ENCODE results near the gene FOLR1.

FOLR1 gene

DNA sequence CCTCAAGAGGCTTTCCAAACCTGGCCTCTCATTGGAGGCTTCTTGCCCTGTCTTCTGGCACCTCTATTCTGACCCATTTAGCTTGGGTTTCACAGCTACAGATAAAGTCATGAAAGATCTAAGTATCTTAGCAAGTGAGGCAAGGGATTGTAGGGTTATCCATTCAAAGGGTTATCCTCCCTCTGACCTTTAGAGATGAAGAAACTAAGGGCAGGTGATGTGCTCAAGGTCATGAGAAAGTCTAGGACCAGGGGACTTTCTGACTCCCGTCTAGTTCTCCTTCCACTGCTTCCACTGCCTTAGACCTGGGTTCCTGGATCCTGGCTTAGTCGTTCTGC lies 44.8 kb downstream of the FOLR1 start:
- no peak for DNase-seq

DNA sequence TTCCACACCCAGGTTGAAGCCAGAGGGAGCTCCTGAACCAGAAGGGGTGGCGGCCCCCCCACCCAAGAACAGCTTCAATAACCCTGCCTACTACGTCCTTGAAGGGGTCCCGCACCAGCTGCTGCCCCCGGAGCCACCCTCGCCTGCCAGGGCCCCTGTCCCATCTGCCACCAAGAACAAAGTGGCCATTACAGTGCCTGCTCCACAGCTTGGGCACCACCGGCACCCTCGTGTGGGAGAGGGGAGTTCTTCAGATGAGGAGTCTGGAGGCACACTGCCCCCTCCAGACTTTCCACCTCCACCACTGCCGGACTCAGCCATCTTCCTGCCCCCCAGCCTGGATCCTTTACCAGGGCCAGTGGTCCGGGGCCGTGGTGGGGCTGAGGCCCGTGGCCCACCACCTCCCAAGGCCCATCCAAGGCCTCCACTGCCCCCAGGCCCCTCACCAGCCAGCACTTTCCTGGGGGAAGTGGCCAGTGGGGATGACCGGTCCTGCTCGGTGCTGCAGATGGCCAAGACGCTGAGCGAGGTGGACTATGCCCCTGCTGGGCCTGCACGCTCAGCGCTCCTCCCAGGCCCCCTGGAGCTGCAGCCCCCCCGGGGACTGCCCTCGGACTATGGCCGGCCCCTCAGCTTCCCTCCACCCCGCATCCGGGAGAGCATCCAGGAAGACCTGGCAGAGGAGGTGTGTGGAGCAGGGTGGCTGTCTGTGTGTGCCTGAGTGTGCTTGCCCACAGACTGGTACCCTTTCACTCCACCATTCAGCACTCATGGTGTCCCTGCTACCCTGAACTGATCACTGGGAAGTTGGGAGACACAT lies 45.4 kb downstream of the FOLR1 start:
- no peak for DNase-seq

DNA sequence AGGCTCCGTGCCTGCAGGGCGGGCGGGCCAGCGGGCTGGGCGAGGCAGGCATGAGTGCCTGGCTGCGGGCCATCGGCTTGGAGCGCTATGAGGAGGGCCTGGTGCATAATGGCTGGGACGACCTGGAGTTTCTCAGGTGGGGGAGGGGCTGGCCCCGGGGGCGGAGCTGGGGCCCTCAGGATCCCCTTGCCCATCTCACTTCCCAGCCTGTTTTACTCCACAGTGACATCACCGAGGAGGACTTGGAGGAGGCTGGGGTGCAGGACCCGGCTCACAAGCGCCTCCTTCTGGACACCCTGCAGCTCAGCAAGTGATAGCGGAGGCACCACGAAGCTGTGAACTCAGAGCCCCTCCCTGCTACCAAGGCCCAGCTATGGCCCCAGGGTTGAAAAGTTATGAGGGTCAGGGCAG lies 46.1 kb downstream of the FOLR1 start:
- no peak for DNase-seq

DNA sequence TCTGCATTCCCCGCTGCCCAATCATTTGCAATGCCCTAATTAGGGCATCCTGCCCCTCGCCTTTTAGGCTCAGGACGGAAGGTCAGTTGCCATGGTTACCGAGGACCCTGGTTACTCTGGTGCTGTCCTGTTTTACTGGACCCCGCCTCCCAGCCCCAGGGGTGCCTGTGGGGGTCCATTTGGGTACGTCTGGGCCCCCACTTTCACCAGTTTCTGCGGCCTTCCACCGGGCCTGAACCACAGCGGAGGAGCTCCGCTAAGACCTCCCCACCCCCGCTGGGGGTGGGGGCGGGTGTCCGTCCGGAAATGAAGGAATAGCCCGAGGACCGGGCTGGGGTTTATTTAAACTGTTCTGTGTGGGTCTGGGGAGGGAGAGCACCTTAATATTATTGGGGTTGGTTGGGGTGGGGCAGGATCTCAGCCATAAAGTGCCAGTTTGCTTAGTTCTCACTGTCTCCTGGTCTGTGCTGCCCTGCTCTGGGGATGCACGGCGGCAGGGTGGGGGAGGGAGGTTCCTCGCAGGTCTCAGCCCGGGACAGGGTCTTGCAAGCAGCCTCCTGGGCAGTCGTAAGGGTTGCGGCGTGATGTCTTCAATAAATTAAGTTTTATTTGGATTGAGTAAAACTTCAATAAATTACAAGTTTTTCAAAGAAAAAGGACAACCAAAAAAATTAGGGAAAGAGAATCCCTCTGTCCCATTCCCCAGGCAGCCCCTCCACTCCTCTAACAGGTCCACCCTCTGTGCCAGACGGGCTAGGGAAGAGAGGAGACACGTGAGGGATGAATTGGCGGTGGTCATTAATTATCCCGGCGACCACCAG lies 46.8 kb downstream of the FOLR1 start:
- no peak for DNase-seq

DNA sequence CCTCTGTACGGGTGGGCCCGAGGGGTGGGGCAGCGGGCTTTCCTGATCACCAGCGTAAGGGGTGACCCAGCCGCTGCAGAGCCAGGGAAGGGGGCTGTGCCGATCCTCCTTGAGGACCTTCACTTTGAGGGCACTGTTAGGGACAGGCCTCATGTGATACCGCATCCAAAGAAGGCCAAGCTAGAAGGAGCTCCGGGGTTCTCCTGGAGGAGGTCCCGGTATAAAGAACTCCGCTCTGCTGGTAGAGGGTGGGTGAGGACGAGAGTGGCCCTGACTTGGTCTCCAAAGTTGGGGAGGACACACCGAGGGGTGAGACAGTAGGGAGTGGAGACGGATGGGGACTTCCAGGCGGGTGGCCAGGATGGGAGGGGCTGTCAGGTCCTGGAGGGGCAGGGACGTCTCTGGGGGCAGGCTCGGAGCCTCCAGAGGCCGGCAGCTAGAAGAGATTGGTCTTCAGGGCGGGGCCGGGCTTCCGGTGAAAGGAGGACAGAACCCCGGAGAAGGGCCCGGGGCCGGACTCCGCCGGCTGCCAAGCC lies 47.4 kb downstream of the FOLR1 start:
- DNase-seq = no peak

DNA sequence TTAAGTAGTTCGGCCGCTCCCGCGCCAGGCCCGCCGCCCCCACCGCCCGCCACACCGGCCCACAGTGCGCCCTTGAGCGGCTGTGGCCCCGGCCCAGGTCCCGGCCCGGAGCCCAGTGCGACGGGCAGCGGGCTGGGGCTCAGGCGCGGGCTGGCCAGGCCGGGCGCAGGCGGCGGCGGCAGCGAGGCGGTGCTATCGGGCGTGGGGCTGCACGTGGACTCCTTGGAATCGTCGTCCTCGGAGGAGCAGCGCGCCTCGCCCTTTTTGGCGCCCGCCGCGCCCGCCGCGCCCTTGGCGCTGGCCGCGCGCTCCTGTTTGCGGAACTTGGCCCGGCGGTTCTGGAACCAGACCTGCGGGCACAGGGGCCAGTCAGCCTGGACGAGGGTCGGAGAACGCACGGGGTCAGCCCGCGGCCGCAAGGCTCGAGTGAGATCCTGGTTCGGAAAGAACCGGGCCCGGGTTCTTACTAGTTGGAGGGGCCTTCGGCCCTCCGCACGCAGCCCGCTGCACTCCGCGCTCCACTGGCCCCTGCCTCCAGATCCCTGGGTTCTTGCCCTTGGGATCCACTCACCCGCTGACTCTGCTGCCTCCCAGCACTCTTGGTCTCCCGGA lies 48.0 kb downstream of the FOLR1 start:
- no peak for DNase-seq

DNA sequence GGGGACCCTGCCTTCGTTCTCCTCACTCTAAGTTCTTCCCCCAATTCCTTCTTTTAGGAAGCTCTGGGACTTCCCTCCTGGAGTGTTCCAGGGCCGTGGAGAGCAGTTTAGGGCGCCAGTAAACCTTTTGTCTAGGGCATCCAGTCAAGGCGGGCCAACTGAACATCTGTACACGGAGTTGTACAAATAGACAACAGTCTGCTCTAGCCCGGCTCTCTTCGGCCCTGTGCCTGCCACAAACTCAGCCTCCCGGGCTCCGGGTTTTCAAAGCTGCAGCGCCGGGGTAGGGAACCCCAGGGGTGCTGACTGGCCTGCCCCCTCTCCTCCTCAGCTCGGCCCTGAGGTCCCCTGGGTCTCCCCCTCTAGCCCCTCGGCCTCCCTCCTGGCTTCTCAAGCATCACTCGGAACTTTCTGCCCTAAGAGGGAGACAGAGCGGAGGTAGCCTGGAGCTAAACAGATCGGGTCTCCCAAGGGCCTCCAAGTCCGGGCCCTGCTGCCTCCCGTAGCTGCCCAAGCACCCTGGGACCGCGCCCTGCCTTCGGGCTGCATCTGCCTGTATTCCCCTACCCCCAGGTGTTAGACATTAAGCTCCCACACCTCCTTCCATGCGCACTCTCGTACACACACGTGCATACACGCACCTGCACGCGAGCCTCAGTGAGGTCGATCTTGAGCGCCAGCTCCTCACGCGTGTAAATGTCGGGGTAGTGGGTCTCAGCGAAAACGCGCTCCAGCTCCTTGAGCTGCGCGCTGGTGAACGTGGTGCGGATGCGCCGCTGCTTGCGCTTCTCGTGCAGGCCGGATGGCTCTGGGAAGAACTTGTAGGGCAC lies 48.7 kb downstream of the FOLR1 start:
- DNase-seq = no peak

DNA sequence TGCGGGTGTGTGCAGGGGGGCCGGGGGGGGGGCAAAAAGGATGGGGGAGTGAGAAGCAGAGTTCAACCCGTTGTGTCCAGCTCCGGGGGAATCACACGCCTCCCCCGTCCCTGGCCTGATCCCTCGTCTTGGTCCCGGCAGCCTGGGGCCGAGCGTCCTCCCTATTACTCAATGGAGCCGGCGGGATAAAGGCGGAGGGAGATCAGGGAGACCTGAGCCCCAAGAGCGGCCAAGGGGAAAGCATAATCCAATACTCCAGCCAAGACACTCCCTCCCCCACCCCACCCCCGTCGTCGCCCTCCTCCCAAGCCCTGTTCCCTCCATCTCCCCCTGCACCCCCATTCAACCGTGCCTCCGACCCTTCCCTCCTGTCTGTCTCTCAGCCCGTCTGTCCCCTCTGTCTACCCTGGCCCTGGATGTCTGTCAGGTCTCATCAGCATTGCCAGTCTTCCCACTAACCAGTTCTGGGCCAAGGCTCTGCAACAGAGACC lies 49.4 kb downstream of the FOLR1 start:
- DNase-seq = no peak

DNA sequence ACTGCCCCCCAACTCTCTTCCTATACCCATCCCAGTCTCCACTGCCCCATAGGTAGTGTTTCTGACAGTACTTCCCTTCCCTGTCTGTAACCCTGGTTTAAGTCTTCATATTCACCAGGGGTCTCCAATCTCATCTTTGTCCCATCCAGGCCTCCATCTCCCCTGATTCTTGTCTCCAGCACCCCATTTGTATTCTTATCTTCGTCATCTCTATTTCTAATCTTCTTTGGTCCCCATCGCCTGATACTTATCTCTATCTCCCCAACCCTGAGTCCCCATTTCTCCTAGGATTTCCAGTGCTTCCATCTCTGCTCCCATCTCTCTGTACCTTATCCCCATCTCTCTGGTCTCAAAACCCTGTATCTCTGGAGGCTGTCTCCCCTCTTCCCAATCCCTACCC lies 50.2 kb downstream of the FOLR1 start:
- no peak for DNase-seq

DNA sequence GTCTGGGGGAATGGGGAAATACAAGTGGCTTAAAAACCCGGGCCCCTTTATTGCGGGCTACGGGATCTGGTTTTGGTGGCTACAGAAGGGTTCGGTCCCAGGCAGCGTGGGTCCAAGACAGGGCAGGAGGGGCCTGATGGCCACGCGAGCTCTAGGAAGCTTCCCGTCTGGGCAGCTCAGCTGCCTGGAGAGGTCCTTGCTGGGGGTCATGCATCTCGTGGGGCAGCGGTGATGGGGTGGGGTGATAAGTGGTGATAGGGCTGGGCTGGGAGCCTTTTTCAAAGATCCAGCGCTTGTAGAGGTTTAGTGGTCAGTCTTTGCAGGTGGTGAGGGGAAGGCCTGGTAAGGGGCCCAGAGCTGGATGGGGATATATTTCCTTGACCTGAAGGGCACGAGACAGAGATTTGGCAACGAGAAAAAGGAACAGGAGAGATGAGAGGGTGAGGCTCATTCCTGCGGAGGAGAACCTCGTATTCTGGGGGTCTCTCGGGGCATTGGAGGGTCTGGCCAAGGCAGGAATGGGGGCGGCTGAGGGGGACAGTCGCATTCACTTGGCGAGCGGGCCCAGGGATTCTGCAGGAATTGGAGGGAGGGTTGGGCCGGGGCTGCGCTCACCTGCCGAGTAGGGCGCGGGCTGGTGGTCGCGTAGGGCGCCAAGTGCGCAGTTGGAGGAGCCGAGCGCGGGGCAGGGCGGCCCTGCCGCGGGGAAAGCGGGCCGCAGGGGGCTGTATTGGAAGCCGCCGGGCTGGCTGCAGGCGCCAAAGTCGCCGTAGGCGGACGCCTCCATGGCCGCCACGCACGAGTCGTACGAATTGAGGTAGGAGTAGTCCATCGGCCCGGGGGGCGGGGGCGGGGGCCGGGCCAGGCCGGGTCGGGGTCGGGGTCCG lies 51.5 kb downstream of the FOLR1 start:
- DNase-seq = no peak

DNA sequence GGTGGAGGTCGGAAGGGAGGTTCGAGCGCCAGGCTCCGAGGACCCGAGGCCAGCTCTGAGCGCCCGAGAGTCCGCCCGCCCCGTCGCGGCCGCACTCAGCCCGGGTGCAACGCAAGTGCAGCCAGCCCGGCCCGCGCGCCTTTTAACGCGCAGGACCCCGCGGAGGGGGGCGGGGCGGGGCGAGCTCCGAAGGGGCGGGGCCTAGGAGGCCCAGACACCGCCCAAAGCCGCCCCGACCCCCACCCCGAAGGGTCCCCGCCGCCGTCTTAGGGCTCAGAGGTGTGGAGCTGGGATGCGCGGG lies 52.1 kb downstream of the FOLR1 start, which contains the start of gene PHOX2A:
Gene PHOX2A, minus strand, starts transcription at position 117 of the 301 bp plus-strand sequence. CDS start 172 bp downstream, outside the sequence.
- no peak for DNase-seq

DNA sequence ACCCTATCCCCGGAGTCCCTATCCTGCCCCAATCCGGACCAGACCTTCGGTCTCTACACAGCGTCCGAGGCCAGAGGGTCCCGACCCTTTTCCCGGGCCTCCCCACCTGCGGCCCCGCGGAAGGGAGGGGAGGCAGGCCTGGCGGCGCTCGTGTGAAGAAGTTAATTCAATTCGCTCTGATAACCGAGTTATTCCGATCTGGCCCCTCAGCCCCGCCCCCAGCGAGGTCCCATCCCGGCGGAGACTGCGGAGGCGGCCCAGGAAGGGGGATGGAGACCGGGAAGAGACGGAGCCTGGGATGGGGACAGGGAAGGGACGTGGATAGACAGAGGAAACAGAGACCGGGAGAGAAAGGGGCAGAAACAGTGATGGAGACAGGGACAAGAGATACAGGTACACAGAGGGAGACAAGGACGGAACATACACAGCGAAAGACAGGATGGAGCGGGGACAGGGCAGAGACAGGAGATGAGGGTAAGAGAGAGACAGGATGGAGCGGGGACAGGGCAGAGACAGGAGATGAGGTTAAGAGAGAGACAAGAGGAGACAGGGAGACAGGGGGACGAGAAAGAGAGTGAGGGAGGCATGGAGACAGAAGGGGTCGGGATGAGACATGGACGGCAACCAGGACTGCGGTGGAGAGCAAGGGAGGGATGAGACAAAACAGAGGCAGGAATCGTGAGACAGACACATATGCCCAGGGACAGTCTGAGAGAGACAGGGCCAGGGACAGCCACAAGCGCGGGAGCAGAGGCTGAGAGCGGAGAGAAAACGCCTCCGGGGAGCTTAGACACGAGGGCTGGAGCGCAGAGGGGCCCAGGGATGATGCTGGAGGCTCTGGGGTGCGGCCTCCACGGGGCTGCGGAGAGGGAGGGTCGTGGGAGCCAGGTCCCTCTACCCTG lies 52.7 kb downstream of the FOLR1 start:
- no peak for DNase-seq

DNA sequence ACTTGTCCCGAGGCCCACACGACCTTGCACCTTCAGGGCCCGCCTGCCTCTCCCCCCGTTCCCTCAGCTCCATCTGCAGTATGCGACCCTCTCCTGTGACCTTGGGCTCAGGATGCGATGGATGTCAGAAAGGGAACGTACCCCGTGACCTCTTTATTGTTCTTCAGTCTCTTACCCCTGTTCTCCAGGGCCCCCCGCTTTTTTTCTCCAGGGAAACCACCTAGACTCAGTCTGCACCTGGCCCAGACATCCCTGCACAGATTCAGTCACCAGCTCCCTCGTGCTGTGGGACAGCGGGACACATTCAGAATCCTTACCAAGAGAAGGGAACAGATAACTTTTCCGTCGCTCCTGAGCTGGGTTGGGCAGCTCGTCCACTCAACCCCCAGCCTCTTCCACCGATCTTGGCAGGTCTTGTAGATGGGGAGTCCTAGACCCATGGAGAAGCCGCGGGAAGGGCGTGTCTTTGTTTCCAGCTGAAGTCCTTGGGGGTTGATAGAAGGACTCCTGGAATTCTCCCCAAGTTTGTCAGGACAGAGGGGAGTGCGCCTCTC lies 53.4 kb downstream of the FOLR1 start:
- DNase-seq = no peak
